Parathyroid adenoma (tissue), 2 donors: ENCODE data around the gene HAND1.

Experiments used
- H2AFZ ChIP-seq: fragments of 300-600 bp; sonication (generic); one replicate; pipeline ENCODE4 v1.7.0; 2017; ENCODE audit warnings: antibody characterized with exemption, mild to moderate bottlenecking
- H3K27ac ChIP-seq: fragments of 300-600 bp; sonication (generic); one replicate; pipeline ENCODE4 v1.7.0; 2017
- H3K27me3 ChIP-seq: fragments of 300-600 bp; sonication (generic); one replicate; pipeline ENCODE4 v1.7.0; 2017; ENCODE audit warnings: low read length; ENCODE audit not compliant: control insufficient read depth, insufficient read depth
- H3K36me3 ChIP-seq: fragments of 300-600 bp; sonication (generic); one replicate; pipeline ENCODE4 v1.7.0; 2017; ENCODE audit warnings: low read length; ENCODE audit not compliant: control insufficient read depth, insufficient read depth
- H3K4me1 ChIP-seq: fragments of 300-600 bp; sonication (generic); one replicate; pipeline ENCODE4 v1.7.0; 2017; ENCODE audit warnings: control low read depth
- H3K4me2 ChIP-seq: fragments of 300-600 bp; sonication (generic); one replicate; pipeline ENCODE4 v1.7.0; 2017; ENCODE audit warnings: low read length
- H3K4me3 ChIP-seq: fragments of 300-600 bp; sonication (generic); one replicate; pipeline ENCODE4 v1.7.0; 2017; ENCODE audit warnings: low read depth, low read length
- H3K79me2 ChIP-seq: fragments of 300-600 bp; sonication (generic); one replicate; pipeline ENCODE4 v1.7.0; 2017; ENCODE audit warnings: control low read depth
- H3K9ac ChIP-seq: fragments of 300-600 bp; sonication (generic); one replicate; pipeline ENCODE4 v1.7.0; 2017; ENCODE audit warnings: mild to moderate bottlenecking
- H3K9me3 ChIP-seq: fragments of 300-600 bp; sonication (generic); one replicate; pipeline ENCODE4 v1.7.0; 2017; ENCODE audit warnings: low read length; ENCODE audit not compliant: control insufficient read depth
- TF ChIP-seq, protein P1 (sequence below): fragments of 300-600 bp; sonication (generic); IDR thresholded peaks from one replicate; pipeline ENCODE4 v1.7.0; 2017; ENCODE audit warnings: antibody characterized with exemption, mild to moderate bottlenecking
- donor health status: primary hyperparathyroidism.

Gene HAND1

DNA sequence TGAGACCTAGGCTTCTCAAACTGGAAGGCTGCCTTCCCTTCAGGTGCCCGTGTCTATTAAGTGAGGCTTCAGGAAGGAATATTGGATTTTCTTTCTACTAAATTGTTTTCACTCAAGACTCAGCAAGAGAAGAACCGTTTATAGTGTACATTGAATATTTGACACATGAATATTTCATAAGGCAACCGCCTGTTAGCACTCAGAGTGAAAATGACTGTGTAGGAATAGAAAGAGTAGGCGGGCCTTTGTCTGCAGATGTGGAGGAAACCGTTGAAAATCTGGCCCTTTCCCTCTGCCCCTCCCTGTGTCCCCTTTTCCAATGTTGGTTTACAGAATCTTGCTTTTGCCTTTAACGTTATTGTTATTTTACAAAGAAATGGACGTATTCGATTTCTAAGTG lies 26.1 kb downstream of the HAND1 start:
- no peaks in the 10 kb centered on the region for H3K27me3 ChIP-seq
- no peaks in the 10 kb centered on the region for H3K9me3 ChIP-seq
- H3K4me2 ChIP-seq, result no peak overlapping the region
- TF ChIP-seq, protein P1, sequence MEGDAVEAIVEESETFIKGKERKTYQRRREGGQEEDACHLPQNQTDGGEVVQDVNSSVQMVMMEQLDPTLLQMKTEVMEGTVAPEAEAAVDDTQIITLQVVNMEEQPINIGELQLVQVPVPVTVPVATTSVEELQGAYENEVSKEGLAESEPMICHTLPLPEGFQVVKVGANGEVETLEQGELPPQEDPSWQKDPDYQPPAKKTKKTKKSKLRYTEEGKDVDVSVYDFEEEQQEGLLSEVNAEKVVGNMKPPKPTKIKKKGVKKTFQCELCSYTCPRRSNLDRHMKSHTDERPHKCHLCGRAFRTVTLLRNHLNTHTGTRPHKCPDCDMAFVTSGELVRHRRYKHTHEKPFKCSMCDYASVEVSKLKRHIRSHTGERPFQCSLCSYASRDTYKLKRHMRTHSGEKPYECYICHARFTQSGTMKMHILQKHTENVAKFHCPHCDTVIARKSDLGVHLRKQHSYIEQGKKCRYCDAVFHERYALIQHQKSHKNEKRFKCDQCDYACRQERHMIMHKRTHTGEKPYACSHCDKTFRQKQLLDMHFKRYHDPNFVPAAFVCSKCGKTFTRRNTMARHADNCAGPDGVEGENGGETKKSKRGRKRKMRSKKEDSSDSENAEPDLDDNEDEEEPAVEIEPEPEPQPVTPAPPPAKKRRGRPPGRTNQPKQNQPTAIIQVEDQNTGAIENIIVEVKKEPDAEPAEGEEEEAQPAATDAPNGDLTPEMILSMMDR, result no peak
- H3K79me2 ChIP-seq, result peaks cover 13% of the 10 kb centered on the region
- H3K36me3 ChIP-seq, result no peaks in the 10 kb centered on the region
- H3K4me1 ChIP-seq, result no peaks in the 10 kb centered on the region
- H2AFZ ChIP-seq, result no peak overlapping the region
- H3K4me3 ChIP-seq, result no peak overlapping the region
- no peak overlapping the region for H3K9ac ChIP-seq
- no peak overlapping the region for H3K27ac ChIP-seq

- Histone ChIP-seq H3K27ac (no peak overlapping the region), H3K79me2 (peaks cover 13% of the 10 kb centered on the region), H3K9me3 (no peaks in the 10 kb centered on the region), H3K9ac (no peak overlapping the region), H3K27me3 (no peaks in the 10 kb centered on the region), H3K4me3 (no peak overlapping the region), H2AFZ (no peak overlapping the region), H3K4me1 (no peaks in the 10 kb centered on the region), H3K4me2 (no peak overlapping the region), H3K36me3 (no peaks in the 10 kb centered on the region)
- TF ChIP-seq, protein P1, result no peak
Measured at GRCh38 chr5:154449786-154450185, 28.2 kb downstream of the HAND1 start.

GRCh38 chr5:154447089-154447725 lies 30.8 kb downstream of the HAND1 start:
- Histone ChIP-seq H3K36me3 (no peaks in the 10 kb centered on the region), H3K9me3 (no peaks in the 10 kb centered on the region), H3K4me3 (peak overlapping the region; percentile 65), H3K4me2 (peak overlapping the region; percentile 71), H3K79me2 (peaks cover 13% of the 10 kb centered on the region), H3K4me1 (no peaks in the 10 kb centered on the region), H3K27ac (peak overlapping the region; percentile 58), H2AFZ (peak overlapping the region; percentile 80), H3K27me3 (no peaks in the 10 kb centered on the region), H3K9ac (no peak overlapping the region)
- TF ChIP-seq, protein P1, result no peak

- TF ChIP-seq, protein P1, result no peak
- Histone ChIP-seq H3K27ac (peak overlapping the region; percentile 58), H3K36me3 (no peaks in the 10 kb centered on the region), H3K9me3 (no peaks in the 10 kb centered on the region), H3K9ac (peak overlapping the region; percentile 41), H3K4me3 (peak overlapping the region; percentile 65), H2AFZ (peak overlapping the region; percentile 80), H3K79me2 (peaks cover 13% of the 10 kb centered on the region), H3K4me1 (no peaks in the 10 kb centered on the region), H3K27me3 (no peaks in the 10 kb centered on the region), H3K4me2 (peak overlapping the region; percentile 71)
Measured at GRCh38 chr5:154446195-154447088, 31.6 kb downstream of the HAND1 start.
